RWPE1 (cell line): ENCODE measurements around the gene FUT2.
"Not testable (repeated sequence)": the region's sequence is repeated elsewhere in the genome, so short reads cannot be mapped to it uniquely, and the experiment has no call there.

ENCODE experiments used
- CTCF ChIA-PET: fragments of 350-600 bp; sonication (Branson Sonifier 250); formaldehyde crosslinking; extraction: SDS; loops from one replicate; lab custom pipeline; 2021; lab: Yijun Ruan, JAX
- POLR2A ChIA-PET: fragments of 400-600 bp; formaldehyde crosslinking; extraction: SDS; loops from one replicate; lab custom pipeline; 2020; ENCODE audit warnings: antibody characterized with exemption; ENCODE audit not compliant: low non-redundant PET; lab: Yijun Ruan, JAX
- DNase-seq: peaks from one replicate; pipeline ENCODE4 v3.0.0; 2012; ENCODE audit warnings: low spot score
- H3K27ac ChIP-seq: fragments of 450-650 bp; 2 replicates; pipeline ENCODE4 v1.5.1; 2017
- TF ChIP-seq, protein P1 (sequence below): fragments of 450-650 bp; conservative IDR thresholded peaks from 2 replicates; pipeline ENCODE4 v1.5.1; 2017; ENCODE audit warnings: low read depth, mild to moderate bottlenecking

The FUT2 gene

DNA sequence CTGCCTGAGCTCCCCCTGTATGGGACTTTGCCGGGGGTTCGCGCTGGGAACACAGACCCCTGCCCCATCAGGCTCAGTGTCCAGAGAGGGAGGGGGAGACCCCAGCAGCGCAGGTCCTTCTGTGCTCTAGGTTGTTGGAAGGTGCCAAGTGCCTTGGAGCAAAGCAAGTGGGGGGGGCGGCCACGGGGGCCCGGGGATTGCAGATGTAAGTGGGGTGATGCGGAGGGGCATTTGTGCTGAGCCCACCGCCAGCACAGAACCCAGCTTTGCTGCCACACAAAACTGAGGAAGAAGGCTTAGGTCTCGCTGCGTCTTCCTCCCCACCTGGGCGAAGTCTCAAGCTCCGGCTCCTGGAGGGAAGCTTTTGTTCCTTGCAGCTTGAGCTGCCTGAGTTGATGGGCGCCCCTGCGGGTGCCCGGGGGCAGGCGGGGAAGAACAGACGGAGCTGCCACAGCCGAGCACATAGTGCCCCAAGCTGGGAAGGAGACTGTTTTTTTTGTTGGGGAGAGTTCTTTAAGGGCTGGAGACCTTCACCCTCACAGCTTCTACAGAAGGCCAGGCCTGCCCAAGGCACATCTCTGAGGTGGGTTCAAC lies 21.5 kb upstream of the FUT2 start:
- TF ChIP-seq, protein P1, sequence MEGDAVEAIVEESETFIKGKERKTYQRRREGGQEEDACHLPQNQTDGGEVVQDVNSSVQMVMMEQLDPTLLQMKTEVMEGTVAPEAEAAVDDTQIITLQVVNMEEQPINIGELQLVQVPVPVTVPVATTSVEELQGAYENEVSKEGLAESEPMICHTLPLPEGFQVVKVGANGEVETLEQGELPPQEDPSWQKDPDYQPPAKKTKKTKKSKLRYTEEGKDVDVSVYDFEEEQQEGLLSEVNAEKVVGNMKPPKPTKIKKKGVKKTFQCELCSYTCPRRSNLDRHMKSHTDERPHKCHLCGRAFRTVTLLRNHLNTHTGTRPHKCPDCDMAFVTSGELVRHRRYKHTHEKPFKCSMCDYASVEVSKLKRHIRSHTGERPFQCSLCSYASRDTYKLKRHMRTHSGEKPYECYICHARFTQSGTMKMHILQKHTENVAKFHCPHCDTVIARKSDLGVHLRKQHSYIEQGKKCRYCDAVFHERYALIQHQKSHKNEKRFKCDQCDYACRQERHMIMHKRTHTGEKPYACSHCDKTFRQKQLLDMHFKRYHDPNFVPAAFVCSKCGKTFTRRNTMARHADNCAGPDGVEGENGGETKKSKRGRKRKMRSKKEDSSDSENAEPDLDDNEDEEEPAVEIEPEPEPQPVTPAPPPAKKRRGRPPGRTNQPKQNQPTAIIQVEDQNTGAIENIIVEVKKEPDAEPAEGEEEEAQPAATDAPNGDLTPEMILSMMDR: no peak
- DNase-seq: no peak
- CTCF ChIA-PET: interaction anchor here (0.5 to 1.2 kb wide), 3 partner anchors 29 to 65 kb away, joined by 3 to 5 read pairs (median 3); no protein-coding TSS in a partner anchor
- POLR2A ChIA-PET: no interaction called here
- no peak overlapping the region for H3K27ac ChIP-seq

DNA sequence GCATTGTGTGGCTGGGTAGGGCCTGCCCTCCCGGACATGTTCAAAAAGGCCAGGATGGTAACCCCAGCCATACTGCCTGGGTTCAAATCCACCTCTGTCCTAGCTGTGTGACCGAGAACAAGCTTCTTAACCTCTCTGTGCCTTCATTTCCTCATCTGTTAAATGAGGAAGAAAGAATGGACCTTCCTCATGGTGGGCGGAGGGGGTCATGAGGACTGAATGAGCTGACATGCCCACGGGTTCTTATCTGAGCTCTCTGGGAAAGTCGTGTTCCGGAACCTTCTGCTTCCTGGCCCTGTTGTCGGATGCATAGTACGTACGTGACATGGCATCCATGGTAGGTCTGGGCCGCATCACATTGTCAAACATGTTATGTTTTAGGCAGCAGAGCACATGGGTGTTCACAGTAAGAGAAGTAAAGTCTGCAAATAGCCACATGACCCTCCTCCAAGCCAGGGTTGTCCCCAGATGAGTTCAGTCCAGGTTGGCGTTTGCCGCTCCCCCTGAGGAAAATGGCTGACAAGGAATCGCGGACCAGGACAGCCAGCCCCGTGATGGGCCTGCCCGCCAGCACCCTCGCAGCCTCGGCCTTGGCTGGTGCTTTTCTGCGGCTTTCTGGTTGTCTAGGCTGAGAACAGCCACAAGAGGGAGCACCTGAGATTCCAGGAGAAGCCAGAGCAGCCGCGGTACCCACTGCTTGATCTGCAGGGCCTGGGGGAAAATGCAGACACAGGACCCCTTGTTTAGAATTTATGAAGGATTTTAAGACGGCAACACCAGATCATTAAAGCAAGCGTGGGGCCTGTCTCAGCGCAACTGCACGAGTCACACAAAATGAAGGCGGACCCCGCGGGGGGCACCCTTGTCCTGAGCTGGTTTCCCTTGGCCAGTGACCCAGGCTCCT lies 20.6 kb upstream of the FUT2 start:
- H3K27ac ChIP-seq: no peak overlapping the region
- POLR2A ChIA-PET: no interaction called here

DNA sequence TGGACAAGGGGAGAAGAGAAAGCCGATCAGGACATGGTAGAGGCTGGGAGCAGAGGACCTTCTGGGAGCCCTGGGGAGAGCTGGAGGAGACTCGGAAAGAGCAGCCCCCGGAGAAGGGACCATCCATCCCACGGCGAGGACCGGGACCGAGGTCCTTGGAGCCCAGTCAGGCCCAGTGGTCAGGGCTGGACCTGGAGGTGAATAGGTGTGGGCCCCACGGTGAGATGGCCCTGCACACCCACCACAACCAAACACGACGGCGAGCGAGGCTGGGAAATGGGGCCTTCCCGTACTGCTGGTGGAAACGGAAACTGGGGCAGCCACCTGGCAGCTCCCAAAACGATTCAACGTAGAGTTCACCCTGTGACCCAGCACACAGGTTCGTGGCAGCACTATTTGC lies 19.3 kb upstream of the FUT2 start:
- ChIA-PET CTCF (interaction anchor here (0.9 to 1.3 kb wide), 2 partner anchors 10 to 62 kb away, joined by 3 to 7 read pairs; no protein-coding TSS in a partner anchor), POLR2A (no interaction called here)
- TF ChIP-seq, protein P1: no peak
- H3K27ac ChIP-seq: no peak overlapping the region
- DNase-seq: no peak

More for the DNA sequence above, 20.6 kb upstream of the FUT2 start:
- DNase-seq: peak; percentile 85
- CTCF ChIA-PET: interaction anchor here (0.6 to 1.3 kb wide), 8 partner anchors 8 to 110 kb away, joined by 3 to 7 read pairs (median 4); no protein-coding TSS in a partner anchor
- TF ChIP-seq, protein P1: peak; percentile 91

DNA sequence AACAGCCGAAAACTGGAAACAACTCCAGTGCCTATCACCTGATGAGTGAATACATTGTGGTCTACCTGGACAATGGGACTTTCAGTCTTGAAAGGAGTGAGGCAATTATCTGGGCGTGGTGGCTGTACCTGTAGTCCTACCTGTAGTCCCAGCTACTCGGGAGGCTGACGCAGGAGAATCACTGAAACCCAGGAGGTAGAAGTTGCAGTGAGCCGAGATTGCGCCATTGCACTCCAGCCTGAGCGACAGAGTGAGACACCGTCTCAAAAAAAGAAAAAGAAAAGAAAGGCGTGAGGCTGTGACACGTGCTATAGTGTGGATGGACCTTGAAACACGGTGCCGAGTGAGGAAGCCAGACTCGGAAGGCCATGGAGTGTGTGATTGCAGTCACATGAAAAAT lies 18.9 kb upstream of the FUT2 start:
- H3K27ac ChIP-seq: no peak overlapping the region
- CTCF ChIA-PET: no interaction called here
- TF ChIP-seq, protein P1: no peak
- no peak for DNase-seq
- POLR2A ChIA-PET: no interaction called here

DNA sequence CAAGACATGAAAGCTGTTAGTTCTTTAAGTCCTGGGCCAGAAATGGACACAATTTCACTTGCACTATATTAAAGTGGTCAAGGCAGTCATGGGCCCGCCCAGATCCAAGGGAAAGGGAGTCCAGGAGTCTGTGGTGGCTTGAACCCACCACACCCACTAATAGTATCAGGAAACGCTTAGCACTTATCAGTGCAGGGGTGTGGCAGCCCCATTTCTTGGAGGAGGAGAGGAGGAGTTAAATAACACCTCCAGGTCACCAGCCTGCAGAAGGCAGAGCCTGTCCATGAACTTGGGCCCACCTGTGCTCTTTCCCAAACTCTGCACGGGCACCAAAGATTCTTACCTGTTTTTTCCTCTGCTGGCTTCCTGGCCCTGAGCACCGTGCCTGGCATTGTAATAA lies 17.6 kb upstream of the FUT2 start:
- ChIA-PET CTCF (interaction anchor here (1.1 kb wide), 1 partner anchor 60 kb away, joined by 4 read pairs; no protein-coding TSS in a partner anchor), POLR2A (interaction anchor here (0.6 kb wide), 1 partner anchor 454 kb away, joined by 7 read pairs; no protein-coding TSS in a partner anchor)
- TF ChIP-seq, protein P1: no peak
- DNase-seq: no peak
- H3K27ac ChIP-seq: no peak overlapping the region

DNA sequence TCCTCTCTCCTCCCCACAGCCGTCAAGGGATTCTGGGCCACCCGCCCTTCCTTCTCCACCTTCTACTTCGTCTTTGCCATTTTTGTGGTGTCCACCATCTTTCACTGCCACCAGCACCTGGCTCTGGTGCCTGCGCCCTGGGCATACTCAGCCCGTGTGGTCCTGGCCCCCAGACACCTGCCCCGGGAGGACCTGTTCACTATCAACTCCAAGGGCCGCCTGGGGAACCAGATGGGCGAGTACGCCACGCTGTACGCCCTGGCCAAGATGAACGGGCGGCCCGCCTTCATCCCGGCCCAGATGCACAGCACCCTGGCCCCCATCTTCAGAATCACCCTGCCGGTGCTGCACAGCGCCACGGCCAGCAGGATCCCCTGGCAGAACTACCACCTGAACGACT lies 15.8 kb upstream of the FUT2 start:
- CTCF ChIA-PET, H3K27ac ChIP-seq, DNase-seq, POLR2A ChIA-PET: not testable (repeated sequence)
